Astrocyte (in vitro differentiated cells and primary cell): ENCODE measurements around the gene SHCBP1L.

Experiments used
- CTCF ChIP-seq: IDR thresholded peaks from 2 replicates; pipeline ENCODE4 v1.5.1; 2011; ENCODE audit warnings: low read depth, mild to moderate bottlenecking, inconsistent platforms, low read length, moderate library complexity; ENCODE audit not compliant: insufficient read depth
- EZH2 ChIP-seq: IDR thresholded peaks from 2 replicates; pipeline ENCODE4 v1.6.1; 2012; ENCODE audit warnings: mild to moderate bottlenecking, low read length, inconsistent platforms; ENCODE audit not compliant: insufficient read depth

DNA sequence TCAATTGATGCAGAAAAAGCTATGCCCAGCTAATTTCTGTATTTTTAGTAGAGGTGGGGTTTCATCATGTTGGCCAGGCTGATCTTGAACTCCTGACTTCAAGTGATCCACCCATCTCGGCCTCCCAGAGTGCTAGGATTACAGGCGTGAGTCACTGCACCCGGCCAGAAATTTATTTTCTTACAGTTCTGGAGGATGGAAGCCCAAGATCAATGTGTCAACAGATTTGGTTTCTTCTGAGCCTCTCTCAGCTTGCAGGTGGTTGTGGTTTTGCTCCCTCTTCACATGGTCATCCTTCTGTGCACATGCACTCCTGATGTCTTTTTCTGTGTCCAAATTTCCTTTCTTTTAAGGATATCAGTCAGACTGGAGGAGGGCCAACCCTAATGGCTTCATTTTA lies 35.6 kb downstream of the SHCBP1L start:
- TF ChIP-seq CTCF (no peak), EZH2 (no peak)
